Adipose tissue (tissue), 3 donors: ENCODE data around the gene DNMT3B. TPM values are rescaled to one million over a fixed set of nuclear protein-coding genes. Genes with fewer than 3 reads are reported as not detected.

Experiments
- H3K27ac ChIP-seq: one replicate; pipeline ENCODE4 v1.5.1; 2013; ENCODE audit warnings: low read depth, low read length
- WGBS, 3 donors: extraction: QIAGEN DNeasy Blood & Tissue Kit; methylation state at CpG; one replicate each; pipeline ENCODE4 v1.1.7; 2013; 5-methylcytosine and 5-hydroxymethylcytosine counted together
- polyA plus RNA-seq, 3 donors: library from polyadenylated mRNA; stranded (reverse); fragments of 200-250 nt; gene quantifications; one replicate each; pipeline ENCODE4 v1.2.3, GENCODE V29; 2013
- donor health status: healthy with polysubstance abuse.
- donor health status: Bipolar disorder and iron deficiency.
- donor health status: healthy.

Gene DNMT3B
- polyA plus RNA-seq, 3 donors, result 0.42 to 1.8 (median 0.56) TPM

GRCh38 chr20:32808438-32808837 lies 46.3 kb downstream of the DNMT3B start:
- H3K27ac ChIP-seq, result no peak overlapping the region
- 78 to 88% (median 82%) methylated on average over 4 of the region's 4 CpGs for WGBS, 3 donors

- WGBS, 3 donors, result 92 to 97% (median 95%) methylated on average over 4 of the region's 4 CpGs
- H3K27ac ChIP-seq, result no peak overlapping the region
Measured at GRCh38 chr20:32809907-32810306, 47.7 kb downstream of the DNMT3B start.

DNA sequence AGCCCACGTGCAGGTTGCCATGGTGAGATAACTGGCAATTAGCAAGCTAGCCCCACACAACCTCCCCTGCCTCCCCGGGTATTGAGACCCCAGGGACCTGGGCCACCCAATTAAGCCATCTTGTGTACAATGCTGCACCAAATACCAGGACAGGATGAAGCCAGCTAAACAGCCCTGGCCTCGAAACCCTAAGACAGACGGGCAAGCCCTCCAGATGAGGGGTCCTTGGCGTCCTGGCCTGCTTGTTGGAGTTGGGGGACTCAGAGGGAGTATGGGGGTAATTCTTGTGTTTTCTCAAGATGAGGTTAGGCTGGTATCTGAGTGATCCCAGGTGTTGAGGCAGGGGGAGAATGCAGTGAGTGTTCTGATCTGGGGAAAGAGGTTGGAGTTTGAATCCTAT lies 48.8 kb downstream of the DNMT3B start:
- H3K27ac ChIP-seq, result no peak overlapping the region
- WGBS, 3 donors, result 82 to 87% (median 84%) methylated on average over 5 of the region's 5 CpGs

GRCh38 chr20:32811886-32812285 lies 49.7 kb downstream of the DNMT3B start:
- H3K27ac ChIP-seq, result no peak overlapping the region
- WGBS, 3 donors, result 89 to 92% (median 90%) methylated on average over 6 of the region's 6 CpGs

DNA sequence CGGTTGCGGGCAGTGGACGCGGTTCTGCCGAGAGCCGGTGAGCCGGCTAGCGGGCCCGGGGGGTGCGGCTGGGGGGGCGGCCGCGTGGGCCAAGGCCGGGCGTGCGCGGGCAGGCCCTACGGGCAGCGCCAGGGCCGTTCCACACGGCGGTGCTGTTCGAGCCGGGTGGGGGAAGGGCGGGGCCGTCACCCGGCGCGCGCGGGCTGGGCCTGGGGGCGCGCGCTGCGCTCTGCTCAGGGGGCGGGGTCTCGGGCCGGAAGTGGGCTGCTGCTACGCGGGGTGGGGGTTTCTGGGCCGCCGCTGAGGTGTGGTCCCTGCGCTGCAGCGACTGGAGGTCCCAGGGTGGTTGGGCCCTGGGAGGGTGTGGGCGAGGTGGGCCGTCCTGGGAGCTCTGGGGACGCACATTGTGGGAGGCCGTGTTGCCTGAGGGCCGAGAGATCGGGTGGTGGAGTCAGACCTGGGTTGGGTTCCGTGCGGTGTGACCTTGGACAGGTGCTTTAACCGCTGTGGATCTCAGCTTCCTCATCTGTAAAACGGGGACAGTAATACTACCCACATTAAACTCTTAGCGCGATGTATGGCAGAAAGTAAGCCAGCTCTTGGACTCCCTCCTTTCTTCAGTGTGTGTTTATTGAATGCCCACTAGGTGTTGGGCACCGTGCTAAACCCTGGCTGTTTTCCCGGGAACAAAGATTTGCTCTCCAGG lies 58.0 kb downstream of the DNMT3B start:
- 0 to 1% (median 1%) methylated on average over 34 to 57 of the region's 58 CpGs for WGBS, 3 donors
- H3K27ac ChIP-seq, result peak overlapping the region; percentile 61

GRCh38 chr20:32820698-32821377 lies 58.7 kb downstream of the DNMT3B start:
- 76 to 77% (median 77%) methylated on average over 25 of the region's 25 CpGs for WGBS, 3 donors
- peak overlapping the region; percentile 61 for H3K27ac ChIP-seq

GRCh38 chr20:32822225-32822624 lies 60.0 kb downstream of the DNMT3B start:
- H3K27ac ChIP-seq, result no peak overlapping the region
- 72 to 82% (median 73%) methylated on average over 5 of the region's 5 CpGs for WGBS, 3 donors

GRCh38 chr20:32823078-32823477 lies 60.9 kb downstream of the DNMT3B start:
- no peak overlapping the region for H3K27ac ChIP-seq

DNA sequence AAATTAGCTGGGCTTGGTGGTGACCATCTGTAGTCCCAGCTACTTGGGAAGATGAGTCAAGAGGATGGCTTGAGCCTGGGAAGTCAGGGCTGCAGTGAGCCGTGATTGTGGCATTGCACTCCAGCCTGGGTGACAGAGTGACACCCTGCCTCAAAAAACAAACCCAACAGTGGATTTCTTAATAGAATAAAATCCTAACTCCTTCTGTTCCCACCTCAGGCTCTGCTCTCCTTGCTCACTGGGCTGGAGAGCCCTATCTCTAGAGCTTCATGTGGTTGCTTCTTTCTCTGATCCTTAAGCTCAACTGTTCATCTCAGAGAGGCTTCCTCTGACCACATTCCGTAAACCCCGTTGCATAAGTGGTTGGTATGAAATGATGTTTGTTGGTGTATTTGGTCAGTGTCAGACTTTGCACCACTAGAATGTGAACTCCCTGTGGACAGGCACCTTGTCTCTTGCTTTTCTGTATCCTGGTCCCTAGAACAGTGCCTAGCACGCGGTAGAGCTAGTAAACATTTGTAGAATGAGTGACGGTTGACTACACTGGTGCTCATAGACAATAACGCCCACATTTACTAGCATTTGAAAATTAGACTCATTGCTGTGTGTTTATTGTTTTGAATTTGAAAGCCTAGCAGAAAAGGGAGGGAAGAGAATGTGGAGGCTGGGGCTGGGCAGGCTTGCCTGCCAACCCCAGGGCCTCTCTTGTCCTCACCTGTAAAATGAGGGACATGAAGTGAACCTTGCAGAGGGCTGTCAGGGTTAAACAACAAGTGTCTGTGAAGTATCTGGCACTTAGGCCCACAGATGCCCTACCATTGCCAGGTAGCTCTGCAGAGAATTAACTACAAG lies 61.8 kb downstream of the DNMT3B start:
- 82 to 86% (median 83%) methylated on average over 7 of the region's 7 CpGs for WGBS, 3 donors
- H3K27ac ChIP-seq, result no peak overlapping the region

More at GRCh38 chr20:32823078-32823477, 60.9 kb downstream of the DNMT3B start:
- WGBS, 3 donors, result 56 to 68% (median 59%) methylated on average over 3 of the region's 3 CpGs

DNA sequence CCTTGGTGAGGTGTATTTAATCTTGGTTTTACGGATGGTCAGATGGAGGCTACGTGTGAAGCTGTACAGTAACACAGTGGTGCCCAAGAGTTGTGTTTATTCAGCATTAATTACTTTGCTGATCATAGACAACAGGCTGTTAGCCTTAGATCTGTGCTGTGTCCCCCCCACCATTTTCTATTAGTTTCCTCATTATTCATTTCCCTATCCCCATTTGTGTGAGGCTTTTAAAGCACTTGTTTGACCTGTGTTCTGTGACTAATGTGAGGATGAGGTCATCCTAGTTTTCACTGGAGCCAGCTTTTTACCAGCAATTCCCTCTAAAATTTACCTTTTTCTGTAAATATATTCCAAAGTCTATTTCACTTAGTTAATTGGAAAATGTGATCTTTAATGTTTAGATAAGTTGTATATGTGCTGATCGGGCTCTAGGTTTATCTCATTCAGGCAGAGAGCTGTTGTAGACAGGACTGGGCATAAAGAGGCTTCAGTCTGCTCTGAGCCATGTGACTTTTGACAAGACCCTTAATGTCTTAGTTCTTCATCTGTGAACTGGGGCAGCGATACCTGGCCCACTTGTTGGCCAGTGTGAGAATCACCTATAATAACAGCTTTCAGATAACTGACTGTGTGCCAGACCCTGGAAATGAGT lies 66.0 kb downstream of the DNMT3B start:
- H3K27ac ChIP-seq, result no peak overlapping the region
- WGBS, 3 donors, result 83 to 94% (median 93%) methylated on average over 4 of the region's 4 CpGs

- WGBS, 3 donors, result 75 to 82% (median 77%) methylated on average over 3 of the region's 3 CpGs
- no peak overlapping the region for H3K27ac ChIP-seq
Measured at GRCh38 chr20:32829311-32830005, 67.3 kb downstream of the DNMT3B start.

DNA sequence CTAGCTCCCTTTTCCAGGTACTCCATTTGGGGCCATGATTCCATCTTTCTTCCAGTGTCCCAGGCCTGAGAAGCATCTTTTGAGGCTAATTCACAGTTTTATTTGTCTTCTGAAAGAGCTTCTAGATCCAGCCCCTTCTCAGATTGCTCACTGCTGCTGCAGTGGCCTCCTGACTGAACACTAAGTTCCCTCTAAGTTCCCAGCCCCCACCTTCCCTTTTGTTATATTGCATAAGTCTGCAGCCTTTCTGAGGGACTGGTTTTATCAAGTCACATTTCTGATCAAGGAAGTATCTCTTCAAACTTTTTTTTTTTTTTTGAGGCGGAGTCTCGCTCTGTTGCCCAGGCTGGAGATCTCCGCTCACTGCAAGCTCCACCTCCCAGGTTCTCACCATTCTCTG lies 68.3 kb downstream of the DNMT3B start:
- 70 to 97% (median 81%) methylated on average over 3 of the region's 3 CpGs for WGBS, 3 donors
- no peak overlapping the region for H3K27ac ChIP-seq

GRCh38 chr20:32831982-32832381 lies 69.8 kb downstream of the DNMT3B start:
- H3K27ac ChIP-seq, result no peak overlapping the region
- WGBS, 3 donors, result 37 to 95% (median 90%) methylated on average over 5 of the region's 5 CpGs

DNA sequence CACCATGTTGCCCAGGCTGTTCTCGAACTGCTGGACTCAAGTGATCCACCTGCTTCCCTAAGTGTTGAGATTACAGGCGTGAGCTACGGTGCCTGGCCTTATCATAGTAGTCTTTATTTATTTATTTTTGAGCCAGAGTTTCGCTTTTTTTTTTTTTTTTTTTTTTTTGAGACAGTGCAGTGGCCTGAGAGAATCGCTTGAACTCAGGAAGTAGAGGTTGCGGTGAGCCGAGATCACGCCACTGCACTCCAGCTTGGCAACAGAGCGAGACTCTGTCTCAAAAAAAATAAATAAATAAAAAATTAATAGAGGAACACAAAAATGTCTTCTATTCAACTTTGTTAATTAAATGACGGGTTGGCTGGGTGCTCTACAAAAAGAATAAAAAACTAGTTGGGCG lies 70.5 kb downstream of the DNMT3B start:
- WGBS, 3 donors, result 74 to 83% (median 81%) methylated on average over 11 of the region's 11 CpGs
- no peak overlapping the region for H3K27ac ChIP-seq

GRCh38 chr20:32834972-32835371 lies 72.8 kb downstream of the DNMT3B start:
- no peak overlapping the region for H3K27ac ChIP-seq

- no peak overlapping the region for H3K27ac ChIP-seq
- 43 to 92% (median 55%) methylated on average over 1 of the region's 1 CpG for WGBS, 3 donors
Measured at GRCh38 chr20:32837157-32837556, 75.0 kb downstream of the DNMT3B start.

GRCh38 chr20:32839227-32839981 lies 77.2 kb downstream of the DNMT3B start:
- 90 to 96% (median 95%) methylated on average over 17 of the region's 17 CpGs for WGBS, 3 donors
- no peak overlapping the region for H3K27ac ChIP-seq

DNA sequence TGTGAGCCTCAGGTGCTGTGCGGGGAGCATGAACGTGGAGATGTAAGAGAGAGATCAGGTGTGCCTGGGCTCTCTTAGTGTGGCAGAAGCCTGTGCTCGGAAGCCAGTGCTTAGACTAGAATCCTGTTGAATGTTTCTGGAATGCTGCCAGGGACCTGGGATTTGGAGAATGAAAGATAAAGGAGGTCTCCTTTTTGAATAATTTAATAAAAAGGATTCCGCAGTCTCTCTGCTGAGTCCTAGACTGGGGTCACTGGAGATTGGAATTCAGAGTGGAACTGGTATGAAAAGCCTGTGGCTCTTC lies 77.7 kb downstream of the DNMT3B start:
- WGBS, 3 donors, result 78 to 93% (median 92%) methylated on average over 4 of the region's 4 CpGs
- H3K27ac ChIP-seq, result no peak overlapping the region
